NCI-H2227 treated with DMSO at 0.1 percent for 48 hours (cell line): Measurements from ENCODE around the gene PCNT.
"Not testable (repeated sequence)": the region's sequence is repeated elsewhere in the genome, so short reads cannot be mapped to it uniquely, and the experiment has no call there.

Experiments used
- DNase-seq: peaks from one replicate; lab custom pipeline; 2025; lab: John Stamatoyannopoulos, UW

PCNT gene

DNA sequence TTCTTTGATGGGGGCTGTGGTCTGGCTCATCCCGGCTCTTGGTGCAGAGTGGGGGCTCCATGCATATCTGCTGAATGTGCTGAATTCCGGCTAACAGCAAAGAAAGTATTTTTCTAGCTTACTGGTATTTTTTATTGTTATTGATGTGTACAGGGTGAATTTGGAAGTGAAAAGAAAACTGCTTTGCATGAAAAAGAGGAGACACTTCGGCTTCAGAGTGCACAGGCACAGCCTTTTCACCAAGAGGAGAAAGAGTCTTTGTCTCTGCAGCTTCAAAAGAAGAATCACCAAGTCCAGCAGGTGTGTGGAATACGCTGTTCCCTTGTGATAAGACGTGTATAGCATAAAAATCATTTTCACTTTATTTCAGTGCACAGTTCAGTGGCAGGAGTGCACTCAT lies 57.6 kb downstream of the PCNT start:
- no peak for DNase-seq

DNA sequence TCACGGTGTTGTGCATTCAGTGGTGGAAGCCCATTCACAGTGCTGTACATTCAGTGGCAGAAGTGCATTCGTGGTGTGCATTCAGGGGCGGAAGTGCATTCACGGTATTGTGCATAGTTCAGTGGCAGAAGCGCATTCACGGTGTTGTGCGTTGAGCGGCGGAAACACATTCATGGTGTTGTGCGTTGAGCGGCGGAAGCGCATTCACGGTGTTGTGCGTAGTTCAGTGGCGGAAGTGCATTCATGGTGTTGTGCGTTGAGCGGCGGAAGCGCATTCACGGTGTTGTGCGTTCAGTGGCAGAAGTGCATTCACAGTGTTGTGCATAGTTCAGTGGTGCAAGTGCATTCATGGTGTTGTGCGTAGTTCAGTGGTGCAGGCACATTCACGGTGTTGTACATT lies 60.6 kb downstream of the PCNT start:
- no peak for DNase-seq

DNA sequence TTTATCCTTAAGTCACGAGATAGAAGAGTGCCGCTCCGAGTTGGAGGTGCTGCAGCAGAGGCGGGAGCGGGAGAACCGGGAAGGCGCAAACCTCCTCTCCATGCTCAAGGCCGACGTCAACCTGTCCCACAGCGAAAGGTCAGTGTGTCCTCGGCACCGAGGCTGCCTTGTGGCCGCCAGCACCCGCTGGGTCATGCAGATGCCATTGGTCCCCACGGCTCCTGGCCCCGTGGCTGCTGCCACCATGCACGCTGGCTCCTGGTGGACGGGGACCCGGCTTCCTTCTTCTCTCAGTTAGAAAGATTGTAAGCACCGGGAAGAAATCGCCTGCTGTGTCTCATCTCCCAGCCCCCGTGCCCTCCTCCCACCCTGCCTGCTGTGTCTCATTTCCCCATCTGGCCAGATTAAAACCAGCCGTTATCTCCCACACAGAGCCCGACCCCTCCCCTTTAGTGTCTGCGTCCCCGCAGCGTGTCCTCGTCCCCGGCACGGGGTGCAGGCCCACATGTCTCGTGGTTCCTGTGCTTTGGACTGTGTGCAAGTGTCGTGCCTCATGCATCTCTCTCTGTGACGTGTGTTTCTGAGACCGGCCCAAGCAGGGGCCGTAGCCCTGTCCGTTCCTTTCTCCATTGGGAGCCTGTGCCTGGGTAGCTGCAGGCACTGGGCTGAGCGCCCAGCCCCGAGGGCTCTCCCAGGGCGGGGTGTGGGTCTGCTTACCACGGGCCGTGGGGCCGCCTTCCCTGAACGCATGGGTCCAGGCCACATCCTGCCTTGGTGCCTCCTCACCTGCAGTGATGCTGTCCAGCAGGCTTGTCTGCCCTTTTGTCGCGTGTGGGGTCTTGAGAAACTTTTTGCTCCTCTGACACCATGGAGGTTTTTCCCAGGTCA lies 62.1 kb downstream of the PCNT start:
- no peak for DNase-seq

DNA sequence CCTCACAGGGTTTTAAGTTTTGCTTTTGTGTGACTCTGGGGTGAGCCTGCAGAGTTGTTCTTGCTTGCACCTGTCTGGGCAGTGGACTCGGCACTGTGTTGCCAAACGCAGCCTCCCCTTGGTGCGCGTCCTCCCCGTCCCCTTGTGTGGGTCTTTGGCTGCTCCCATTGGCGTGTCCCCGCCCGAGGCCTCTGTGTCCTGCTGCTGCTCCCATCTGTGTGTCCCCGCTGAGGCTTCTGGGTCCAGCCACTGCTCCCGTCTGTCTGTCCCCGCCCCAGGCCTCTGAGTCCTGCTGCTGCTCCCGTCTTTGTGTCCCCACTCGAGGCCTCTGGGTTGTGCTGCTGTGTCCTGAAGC lies 62.8 kb downstream of the PCNT start:
- DNase-seq, result no peak

DNA sequence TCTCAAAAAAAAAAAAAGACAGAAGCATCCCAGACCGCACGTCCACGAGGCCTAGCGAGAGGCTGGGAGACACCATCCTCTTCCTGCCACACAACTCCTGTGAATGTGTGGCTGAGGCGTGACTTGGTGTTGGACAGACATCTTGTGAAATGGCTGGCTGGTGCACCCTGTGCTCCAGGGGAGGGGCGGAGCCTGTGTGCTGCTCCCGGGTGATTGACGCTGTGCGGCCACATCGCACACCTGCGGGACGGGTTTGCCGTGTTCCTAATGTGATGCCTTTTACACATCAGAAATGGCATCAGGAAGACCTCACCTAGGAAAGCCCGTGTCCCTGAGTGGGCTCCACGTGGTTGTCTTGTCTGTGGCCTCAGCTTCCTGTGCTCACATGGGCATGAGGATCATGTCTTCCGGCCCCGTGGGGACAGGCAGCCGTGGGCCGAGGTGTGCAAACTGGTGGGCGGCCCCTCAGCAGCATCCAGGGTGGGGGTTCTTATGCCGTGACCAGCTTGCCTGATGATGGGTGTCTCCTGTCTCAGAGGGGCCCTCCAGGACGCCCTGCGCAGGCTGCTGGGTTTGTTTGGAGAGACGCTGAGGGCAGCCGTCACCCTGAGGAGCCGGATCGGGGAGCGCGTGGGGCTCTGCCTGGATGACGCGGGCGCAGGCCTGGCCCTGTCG lies 64.4 kb downstream of the PCNT start:
- DNase-seq, result no peak

DNA sequence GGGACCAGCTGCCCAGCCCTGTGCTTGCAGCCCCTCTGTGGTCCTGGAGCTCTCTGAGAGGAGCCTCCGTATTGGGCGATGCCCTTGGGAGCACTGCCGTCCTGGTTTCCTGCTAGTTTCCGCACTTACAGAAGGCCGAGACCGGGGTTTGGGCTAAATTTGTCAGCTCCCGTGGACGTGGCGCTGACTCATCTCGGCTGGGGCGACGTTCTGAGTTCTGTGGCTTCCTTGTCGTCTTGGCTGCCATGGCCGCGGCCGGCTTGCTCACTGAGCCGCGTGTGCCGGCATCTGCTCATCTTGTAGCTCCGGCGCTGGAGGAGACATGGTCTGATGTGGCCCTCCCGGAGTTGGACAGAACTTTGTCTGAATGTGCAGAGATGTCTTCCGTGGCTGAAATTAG lies 64.9 kb downstream of the PCNT start:
- no peak for DNase-seq

DNA sequence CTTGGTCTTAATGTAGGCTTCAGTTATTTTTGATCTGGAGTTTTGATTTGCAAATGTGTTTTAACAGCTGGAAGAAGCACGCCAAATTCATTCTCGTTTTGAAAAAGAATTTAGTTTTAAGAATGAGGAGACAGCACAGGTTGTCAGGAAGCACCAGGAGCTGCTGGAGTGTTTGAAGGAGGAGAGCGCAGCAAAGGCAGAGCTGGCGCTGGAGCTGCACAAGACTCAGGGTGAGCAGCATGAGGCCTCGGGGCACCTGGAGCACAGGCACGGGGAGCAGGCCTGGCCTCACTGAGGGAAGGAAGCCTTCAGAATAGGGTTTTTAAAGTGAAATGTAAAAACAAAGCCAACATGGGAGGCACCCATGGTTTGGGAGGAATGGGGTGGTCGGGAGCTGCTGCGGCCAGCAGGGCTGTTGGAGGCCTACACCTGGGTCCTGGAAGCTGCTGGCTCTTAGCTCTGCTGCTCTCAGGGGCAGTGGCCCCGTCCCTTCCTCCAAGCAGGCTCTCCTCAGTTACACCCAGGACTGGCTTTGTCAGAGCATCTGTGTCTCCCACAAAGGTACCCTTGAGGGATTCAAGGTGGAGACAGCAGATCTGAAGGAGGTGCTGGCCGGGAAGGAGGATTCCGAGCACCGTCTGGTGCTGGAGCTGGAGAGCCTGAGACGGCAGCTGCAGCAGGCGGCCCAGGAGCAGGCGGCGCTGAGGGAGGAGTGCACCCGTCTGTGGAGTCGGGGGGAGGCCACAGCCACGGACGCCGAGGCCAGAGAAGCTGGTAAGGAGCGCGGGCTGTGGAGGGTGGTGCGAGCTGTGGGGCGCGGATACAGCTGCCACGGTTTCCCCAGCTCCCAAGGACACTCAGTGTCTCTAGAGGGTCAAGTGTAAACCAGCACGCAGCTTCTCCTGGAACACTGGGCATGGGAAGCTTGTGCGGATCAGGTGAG lies 66.9 kb downstream of the PCNT start:
- DNase-seq, result no peak

DNA sequence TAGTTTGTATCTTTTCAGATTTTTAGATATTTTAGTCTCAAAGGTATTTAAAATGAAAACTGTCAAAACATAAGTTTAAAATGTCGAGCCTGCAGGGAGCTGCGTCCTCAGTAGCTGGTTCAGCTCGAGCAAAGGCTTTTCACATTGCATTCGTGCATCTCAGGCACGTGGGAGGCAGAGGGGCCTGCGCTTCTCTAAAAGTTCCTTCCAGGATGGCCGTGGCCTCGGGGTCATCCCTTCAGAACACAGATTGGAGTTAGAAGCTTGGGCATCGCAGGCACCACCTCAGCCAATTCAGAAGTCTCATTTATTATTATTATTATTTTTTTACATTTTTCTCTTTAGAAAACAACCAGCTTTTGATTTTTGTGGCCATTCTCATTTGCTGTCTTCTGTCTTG lies 67.8 kb downstream of the PCNT start:
- no peak for DNase-seq

DNA sequence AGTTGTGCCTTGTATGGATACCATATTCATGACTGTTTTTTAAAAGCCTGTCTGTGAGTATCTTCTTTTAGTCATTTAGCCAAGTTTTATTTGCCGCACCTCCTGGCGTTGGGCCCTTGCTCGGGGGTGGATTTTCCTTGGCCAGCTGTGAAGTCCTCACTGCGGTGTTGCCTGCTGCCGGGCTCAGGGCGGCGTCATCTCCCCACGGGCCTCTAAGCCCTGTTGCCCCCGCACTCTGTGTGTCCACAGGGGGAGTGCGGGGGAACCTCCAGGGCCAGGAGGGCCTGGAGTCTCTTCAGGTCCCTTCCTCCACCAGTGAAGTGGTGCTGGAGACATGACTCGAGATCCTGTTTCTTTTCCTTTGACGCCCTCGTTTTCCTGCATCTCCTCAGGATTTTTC lies 69.0 kb downstream of the PCNT start:
- DNase-seq, result no peak

DNA sequence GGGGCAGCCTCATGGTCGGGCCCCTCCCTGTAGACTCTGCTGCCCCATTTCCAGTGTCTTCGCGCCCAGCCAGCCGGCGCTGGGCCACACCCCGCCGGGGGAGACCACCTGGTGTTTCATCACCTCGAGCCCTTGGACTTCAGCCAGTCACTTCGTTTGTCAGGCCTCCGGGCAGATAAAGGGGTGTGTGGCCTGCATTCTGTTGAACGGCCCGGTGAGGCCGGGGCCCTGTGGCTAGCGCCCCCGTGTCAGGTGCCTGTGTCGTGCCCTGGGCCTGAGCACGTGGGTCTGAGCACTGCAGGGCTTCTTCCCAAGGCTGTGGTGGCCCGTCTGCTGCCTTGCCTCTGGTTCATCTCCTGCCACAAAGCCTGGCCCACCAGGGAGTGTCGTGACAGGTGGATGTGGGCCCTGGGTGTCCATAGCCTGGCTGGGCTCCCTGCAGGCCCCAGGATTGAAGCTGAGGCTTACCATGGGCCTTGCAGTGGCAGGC lies 69.5 kb downstream of the PCNT start:
- no peak for DNase-seq

DNA sequence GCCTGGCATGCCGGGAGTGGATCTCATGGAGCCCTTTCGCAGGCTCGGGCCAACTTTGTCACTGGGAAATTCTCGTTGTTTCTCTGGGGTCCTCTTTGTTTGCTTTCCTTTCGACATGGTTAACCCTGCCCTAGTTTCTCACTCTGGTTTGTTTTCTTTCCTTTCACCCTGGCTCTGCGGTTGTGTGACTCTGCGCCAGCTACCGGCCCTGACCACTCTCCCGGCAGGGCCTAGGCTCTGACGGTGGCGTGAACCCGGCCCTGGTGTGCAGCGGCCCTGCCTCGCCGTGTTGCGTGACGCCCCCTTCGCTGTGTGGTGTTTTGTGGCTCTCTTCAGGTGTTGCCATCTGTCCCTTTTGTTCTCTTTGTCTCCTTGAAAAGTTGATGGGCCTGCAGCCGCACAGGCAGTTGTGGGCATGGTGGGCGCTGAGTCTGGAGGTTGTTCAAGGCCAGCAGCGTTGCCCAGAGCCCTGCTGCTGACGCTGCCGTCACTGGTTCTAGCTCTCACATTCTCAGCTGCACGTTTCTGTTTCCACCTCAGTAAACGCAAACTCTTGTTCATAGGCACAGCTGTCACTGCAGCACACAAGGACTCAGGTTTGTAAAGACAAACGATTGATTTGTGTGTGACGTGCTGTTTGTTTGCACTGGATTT lies 70.1 kb downstream of the PCNT start:
- DNase-seq, result no peak

DNA sequence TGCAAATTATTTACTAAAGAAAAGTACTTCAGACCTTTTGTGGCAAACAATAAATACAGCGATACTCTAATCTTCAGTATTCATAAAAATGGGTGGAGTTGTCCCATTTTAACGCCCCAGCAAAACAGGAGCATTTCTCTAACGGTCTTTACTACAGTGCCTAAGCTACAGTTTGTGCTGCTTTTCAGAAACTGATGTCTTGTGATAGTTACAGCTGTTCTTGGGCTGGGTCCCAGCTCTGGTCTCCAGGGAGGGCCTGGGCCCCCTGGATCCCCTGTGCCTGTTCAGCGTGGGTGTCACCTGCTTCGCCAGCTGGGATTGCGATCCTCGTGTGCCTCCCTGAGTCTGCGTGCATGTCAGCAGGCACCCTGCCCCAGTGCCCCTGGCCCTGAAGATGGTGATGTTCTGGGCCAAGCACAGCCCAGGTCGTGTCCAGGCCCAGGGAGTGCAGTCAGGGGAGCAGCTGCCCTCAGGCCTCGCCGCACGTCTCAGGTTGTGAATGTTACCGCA lies 70.7 kb downstream of the PCNT start:
- DNase-seq, result no peak

DNA sequence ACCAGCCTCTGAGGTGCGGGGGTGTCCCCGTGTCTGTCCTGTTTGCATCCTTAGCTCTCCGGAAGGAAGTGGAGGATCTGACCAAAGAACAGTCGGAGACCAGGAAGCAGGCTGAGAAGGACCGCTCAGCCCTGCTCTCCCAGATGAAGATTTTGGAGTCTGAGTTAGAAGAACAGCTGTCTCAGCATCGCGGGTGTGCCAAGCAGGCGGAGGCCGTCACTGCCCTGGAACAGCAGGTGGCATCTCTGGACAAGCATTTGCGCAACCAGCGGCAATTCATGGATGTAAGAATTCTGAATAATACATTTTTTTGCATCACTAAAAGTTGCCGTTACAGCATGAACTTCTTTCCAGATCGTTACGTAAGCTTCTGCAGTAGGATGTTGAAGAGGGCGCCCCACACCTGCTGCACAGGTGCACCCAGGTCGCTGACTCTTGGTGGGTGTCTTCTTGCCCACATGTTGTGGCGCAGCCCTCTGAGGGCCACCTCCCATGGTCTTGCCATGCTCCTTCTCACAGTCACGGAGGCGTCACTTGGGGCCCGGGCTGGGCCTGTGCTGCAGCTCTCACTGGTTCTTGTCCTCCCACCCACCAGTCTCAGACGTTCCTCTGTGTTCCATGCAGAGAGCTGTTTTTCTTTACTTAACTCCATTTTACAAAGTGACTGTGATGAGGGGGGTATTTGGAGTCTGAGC lies 73.4 kb downstream of the PCNT start:
- DNase-seq, result no peak

DNA sequence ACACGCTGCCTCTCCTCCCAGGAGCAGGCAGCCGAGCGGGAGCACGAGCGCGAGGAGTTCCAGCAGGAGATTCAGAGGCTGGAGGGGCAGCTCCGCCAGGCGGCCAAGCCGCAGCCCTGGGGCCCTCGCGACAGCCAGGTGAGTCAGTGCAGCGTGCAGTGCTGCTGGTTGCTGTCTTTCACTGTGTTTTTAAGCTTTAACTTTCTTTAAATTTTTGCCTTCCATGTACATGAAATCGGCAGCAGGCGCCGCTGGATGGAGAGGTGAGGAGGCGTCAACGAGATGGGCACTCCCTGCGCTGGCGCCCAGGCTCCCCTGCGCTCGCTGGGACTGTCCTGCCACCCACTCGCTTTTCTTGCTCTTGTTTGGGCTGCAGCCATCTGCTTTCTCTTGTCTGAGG lies 74.0 kb downstream of the PCNT start:
- no peak for DNase-seq

DNA sequence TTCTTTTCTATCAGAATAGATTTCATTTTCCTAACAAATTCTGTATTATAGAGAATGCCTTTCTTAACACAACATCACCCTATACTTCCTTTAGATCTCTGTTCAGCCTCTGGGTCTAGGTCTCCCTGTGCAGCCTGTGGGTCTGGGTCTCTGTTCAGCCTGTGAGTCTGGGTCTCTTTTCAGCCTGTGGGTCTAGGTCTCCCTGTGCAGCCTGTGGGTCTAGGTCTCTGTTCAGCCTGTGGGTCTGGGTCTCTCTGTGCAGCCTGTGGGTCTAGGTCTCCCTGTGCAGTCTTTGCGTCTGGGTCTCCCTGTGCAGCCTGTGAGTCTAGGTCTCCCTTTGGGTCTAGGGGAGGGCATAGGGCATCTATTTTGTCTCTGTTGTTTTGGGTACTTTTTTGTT lies 75.2 kb downstream of the PCNT start:
- DNase-seq, result no peak

DNA sequence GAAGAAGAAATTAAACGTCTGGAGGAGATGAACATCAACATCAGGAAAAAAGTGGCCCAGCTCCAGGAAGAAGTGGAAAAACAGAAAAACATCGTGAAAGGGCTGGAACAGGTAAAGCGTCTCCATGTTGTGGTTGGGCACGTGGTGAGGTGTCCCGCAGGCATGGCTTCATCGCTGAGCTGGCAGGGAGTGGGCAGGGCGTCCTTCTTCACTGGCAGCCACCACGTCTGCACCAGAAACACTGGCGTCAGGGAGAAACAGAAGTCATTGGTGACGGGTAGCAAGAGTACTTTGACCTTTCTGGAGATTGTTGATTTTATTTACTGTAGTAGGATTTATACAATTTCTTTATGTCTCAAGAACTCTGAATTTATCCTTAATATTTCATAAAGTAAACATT lies 75.7 kb downstream of the PCNT start:
- no peak for DNase-seq

DNA sequence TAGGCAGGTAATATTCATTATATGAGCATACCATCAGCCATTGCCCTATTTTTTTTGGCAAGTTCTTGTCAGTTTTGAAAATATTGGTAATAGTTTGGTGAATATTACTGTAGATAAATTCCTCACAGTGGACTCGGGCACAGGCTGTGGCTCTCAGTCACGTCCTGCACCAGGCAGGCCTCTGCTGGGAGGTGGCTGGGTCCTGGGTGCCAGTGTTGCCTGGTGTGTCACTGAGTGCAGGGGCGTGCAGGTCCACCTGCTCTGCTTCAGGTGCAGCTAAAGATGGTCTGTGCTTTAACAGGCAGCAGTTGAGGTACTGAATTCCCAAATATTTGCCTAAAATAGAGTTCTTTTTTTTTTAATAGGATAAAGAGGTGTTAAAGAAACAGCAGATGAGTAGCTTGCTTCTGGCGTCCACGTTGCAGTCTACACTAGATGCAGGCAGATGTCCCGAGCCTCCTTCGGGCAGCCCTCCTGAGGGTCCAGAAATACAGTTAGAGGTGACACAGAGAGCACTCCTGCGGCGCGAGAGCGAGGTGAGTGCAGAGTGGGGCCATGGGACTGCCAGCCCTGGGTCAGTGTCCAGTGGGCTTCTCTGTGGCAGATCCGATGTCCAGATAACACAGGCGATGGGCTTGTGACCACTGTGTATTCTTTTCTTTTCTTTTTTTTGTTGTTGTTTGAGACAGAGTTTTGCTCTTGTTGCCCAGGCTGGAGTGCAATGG lies 77.4 kb downstream of the PCNT start:
- no peak for DNase-seq

DNA sequence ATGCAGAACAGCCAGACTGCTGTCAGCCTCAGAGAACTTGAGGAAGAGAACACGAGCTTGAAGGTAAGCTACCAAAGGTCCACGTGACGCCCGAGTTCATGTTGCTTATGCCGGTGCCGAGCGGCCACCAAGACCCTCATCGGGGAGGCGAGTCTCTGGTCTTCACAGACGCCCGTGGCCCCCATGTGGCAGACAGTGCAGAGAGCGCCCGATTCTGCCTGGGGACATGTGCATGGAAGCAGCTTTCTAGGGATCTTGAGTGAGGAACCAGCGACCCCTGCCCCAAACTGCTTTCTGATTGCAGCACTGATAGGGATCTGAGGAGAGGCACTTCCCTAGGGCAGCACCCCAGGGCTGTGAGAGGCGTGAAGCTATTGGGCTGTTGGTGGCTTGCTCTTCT lies 78.5 kb downstream of the PCNT start:
- no peak for DNase-seq

DNA sequence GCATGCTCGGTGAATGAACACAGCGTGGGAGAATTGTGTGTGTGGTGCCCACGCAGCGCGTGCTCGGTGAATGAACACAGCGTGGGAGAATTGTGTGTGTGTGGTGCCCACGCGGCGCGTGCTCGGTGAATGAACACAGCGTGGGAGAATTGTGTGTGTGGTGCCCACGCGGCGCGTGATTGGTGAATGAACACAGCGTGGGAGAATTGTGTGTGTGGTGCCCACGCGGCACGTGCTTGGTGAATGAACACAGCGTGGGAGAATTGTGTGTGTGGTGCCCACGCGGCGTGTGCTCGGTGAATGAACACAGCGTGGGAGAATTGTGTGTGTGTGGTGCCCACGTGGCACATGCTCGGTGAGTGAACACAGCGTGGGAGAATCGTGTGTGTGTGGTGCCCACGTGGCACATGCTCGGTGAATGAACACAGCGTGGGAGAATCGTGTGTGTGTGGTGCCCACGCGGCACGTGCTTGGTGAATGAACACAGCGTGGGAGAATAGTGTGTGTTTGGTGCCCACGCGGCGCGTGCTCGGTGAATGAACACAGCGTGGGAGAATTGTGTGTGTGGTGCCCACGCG lies 79.4 kb downstream of the PCNT start:
- not testable (repeated sequence) for DNase-seq

DNA sequence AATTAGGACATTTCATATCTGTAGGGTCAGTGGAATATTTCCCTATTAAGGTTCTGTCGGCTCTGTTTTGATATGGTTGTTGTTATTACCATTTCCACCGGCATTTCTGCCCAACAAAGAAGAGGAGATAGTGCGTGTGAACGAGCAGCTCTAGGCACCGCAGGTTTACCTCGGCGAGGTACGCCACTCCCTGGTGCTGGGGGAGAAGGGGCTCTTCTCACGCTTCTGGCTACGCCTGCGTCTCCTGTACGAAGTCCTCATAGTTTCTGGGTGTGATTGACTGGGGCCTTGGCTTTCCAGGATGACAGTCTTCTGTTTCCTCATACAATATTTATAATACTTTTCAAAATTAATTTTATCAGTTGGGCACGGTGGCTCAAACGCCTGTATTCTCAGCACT lies 80.3 kb downstream of the PCNT start:
- no peak for DNase-seq
